Amygdala (tissue), 56 donors: ENCODE measurements around the gene RAD51B.

Source experiments
- DNase-seq, 56 donors: peaks; one replicate each; lab custom pipeline; 2025; lab: John Stamatoyannopoulos, UW

Gene RAD51B

GRCh38 chr14:68603533-68604360, 784.2 kb downstream of the RAD51B start:
- no peak for DNase-seq

- no peak for DNase-seq
Measured at GRCh38 chr14:68604361-68604730, 784.8 kb downstream of the RAD51B start.

GRCh38 chr14:68604822-68605221, 785.2 kb downstream of the RAD51B start:
- no peak for DNase-seq

- DNase-seq = peak in 1 of 56 donors; percentile 18
Measured at GRCh38 chr14:68606176-68606575, 786.6 kb downstream of the RAD51B start.

DNA sequence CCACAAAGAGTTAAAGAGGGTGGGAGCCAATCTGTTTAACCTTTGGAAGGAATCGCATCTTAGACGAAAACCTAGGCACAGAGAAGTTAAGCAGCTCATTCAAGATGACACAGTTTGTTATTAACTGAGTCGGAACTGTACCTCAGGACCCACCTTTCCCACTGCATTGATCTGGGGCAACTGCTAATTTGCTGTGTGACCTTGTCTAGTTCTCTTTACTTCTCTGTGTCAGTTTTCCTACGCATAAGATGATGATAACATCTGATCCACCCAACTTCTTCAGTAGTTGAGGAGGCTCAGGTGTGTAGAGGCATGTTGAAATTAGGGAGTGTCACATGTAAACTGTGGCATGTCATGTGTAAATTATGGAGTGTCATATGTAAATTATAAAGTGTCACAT, 787.1 kb downstream of the RAD51B start:
- DNase-seq = no peak

- DNase-seq = peak in 1 of 56 donors; percentile 8
Measured at GRCh38 chr14:68607081-68607866, 787.7 kb downstream of the RAD51B start.

DNA sequence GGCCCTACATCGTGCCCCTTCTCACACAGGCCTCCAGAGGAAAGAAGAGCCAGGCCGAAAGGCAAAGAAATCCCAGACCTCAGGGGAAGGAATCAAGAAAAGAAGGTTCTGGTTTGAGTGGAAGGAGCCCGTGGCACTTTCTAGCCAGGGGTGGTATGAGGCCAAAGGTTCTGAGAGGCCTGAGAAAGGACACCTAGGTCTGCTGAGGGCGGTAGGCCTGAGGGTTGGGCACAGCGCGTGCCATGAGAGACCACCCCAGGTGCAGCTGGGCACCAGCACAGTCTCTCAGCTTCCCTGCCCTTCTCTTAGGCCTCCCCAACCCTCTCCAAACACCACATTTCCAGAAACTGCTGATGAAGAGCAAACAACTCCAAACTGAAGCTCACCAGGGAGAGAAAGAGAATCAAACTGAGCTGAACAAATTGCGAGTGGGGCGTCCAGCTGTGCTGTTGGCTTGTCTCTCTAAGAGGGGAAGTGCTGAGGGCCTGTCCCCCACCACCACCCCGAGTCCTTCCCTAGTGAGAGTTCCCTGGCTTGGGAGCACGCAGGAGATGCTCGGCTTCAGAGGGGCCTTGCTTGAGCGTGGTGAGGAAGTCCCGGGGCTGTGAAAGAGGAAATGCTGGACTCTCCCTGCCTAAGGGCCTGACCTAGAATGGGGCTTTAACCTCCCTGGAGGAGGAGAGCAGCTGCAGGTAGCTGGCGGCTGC, 788.4 kb downstream of the RAD51B start:
- peak in 14 of 56 donors; percentile 17 to 53 (median 28) for DNase-seq

DNA sequence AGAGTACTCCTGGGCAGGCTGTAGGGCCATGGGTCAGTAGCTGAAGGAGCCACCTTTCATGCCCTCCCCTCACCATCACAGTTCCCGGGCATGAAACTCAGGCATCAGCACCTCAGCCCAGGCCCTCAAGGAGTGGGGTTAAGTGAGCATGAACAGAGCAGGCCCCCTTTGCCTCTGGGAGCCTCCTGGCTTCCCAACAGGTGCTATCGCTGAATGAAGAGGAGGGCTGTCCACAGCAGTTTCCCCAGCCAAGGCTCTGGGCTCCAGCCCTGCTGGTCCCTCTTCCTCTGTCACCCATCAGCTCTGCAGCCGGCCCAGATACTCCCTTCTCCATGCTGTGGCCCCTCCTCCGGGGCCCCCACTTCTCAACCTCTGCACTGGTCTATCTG, 789.0 kb downstream of the RAD51B start:
- DNase-seq = no peak

GRCh38 chr14:68609012-68609411, 789.4 kb downstream of the RAD51B start:
- no peak for DNase-seq

- DNase-seq = no peak
Measured at GRCh38 chr14:68610251-68610793, 790.7 kb downstream of the RAD51B start.

- no peak for DNase-seq
Measured at GRCh38 chr14:68611599-68611998, 792.0 kb downstream of the RAD51B start.

DNA sequence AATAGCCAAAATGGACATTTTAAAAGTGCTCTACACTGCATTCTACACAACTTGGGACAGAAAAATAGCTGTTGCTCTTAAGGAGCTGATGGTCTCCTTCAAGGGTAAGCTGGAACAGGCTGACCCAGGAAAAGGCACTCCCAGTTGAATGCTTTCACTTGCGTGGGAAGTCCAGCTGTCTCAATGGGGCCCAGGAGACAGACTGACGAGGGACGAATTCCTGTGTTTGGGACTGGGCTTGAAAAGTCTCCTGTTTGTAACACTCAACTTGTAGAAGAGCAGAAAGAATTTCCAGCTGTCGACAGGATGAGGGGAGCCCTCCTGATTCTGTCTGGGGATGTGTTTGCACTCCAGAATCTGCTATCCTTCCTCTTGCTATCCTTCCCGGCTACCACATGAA, 792.5 kb downstream of the RAD51B start:
- no peak for DNase-seq

- no peak for DNase-seq
Measured at GRCh38 chr14:68616221-68616902, 796.8 kb downstream of the RAD51B start.

DNA sequence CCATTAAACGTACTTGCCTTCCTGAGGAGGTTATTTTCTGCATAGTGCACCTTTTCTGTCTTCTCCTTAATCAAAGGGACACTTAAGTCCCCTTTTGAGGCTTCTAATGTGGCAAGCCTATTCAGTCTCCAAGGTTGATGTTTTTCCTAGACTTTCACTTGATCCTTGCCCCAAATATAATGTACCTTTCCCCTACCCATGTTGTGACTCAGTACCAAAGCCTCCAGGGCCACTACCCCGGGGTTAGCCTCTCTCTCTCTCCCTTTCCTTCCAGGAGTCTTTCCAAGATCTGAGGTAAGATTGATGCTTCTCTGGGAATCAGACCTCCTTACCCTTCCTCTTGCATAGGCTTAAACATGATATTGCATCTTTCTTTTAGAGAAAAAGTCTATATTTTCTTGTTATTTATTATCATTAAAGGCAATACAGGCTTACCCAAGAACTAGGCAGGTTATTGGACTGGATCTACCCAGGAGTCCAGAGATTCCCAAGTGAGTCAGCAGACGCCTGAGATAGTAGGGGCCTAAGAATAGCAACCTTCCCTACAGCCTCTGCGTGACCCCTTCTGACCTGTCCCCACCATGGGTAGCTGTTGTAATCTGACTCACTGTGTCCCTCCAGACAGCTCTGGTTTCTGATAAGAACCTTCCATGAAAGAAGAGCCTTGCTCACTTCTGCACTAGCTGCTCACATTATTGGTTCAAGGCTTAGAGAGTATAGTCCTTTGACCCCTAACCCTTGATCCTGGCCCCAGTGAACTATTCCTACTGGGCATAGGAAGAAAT, 800.4 kb downstream of the RAD51B start:
- DNase-seq = no peak

DNA sequence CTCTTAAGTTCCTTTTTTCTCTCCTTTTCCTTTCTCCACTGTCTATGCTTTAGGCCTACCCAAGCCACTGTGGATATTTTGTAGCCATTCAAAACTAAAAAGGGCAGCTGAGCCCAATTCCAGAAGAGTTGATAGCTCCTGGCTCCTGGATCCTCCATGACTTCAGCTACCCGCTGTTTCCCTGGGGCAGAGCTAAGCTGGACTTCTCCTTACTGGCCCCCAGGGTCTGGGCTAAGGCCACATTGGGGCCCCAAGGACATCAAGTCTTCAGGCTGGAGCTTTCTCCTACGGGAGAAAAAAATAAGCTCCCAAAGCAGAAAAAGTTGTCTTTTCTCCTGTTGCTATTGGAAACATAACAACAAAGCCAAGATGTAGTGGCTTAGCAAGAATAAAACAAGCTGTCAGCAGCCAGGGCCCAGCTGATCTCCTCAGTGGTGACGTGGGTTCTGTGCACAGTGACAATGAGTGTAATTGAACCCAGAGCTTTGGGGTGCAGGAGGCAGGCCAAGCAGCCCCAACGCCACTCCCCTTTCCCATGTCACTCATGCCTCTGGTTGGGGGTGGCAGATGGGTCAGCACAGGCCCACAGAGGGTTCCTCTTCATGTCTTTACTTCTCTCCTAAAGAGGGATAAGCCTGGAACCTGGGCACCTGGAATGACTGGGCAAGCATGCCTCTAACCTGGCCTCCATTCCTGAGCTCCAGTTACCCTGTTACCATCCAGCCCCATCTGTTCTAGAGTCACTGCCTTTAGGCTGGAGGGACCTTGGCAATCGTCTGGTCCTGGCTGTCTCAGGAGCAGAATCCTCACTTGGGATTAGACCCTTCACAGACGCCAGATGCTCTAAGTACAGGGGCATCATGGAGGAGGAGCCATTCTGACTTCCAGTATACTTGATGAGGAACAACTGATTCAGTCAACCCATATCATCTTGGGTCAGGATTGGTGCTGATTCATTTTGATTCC, 802.1 kb downstream of the RAD51B start:
- DNase-seq = peak in 16 of 56 donors; percentile 20 to 53 (median 32)

DNA sequence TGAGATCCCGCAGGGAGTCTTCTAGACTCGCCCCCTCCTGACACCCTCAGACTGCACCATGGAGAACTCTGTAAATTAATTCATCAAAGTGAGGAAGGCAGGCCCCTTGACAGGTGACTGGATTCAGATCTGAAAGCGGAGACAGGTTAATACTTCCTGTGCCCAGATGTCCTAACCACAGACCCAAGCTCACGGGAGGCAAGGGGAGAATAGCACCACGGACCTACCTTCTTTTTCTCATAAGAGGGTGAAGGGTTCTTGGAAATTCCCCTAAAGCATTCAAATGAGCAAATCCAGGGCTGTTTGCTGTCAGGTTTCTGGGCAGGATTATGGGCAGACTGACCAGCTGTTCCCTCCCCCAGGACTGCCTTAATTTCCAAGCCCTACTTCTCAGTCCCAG, 803.3 kb downstream of the RAD51B start:
- no peak for DNase-seq

DNA sequence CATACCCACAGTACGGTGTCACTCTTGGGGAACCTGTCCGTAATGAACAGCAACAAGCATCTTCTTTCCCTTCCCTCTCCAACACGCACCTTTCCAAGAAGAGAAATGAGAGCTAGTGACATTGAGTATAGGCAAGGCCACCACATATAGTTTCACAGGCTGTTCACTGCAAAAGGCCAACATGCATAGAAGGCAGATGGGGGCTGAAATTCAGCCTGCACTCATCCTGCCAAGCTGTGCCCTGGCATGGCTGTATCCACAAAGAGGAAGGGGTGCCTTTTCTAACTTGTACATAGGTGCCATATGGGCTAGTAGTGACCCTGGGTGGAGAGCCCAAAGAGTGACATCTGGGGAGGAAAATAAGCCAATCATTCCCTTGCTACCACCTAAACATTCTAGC, 803.7 kb downstream of the RAD51B start:
- DNase-seq = no peak

- no peak for DNase-seq
Measured at GRCh38 chr14:68623826-68624225, 804.2 kb downstream of the RAD51B start.
